HL-60 (cell line): ENCODE results near the gene FAT4.

ENCODE experiments used
- DNase-seq, 2 experiments: peaks; one replicate each; pipeline ENCODE4 v3.0.0-alpha.2; 2010 to 2020; ENCODE audit warnings: low read depth in 1 of 2, low spot score in 1 of 2
- H3K27ac ChIP-seq: fragments of 250-450 bp; sonication (Bioruptor Pico); replicated peaks from 2 replicates; pipeline ENCODE4 v1.5.1; 2020; ENCODE audit warnings: mild to moderate bottlenecking, moderate library complexity
- H3K27me3 ChIP-seq: fragments of 250-450 bp; sonication (Bioruptor Pico); 2 replicates; pipeline ENCODE4 v1.5.1; 2021; ENCODE audit warnings: mild to moderate bottlenecking, moderate library complexity; ENCODE audit not compliant: insufficient read depth, poor library complexity, severe bottlenecking
- H3K4me3 ChIP-seq: replicated peaks from 2 replicates; pipeline ENCODE4 v1.5.1; 2011; ENCODE audit warnings: mild to moderate bottlenecking, control low read depth, low read length; ENCODE audit not compliant: insufficient read depth
- CTCF ChIP-seq: IDR thresholded peaks from one replicate; pipeline ENCODE4 v1.5.1; 2011; ENCODE audit warnings: low read length, control low read depth, inconsistent platforms; ENCODE audit not compliant: insufficient read depth
- GABPA ChIP-seq: IDR thresholded peaks from 2 replicates; pipeline ENCODE4 v1.6.1; 2012; ENCODE audit warnings: low read depth
- POLR2AphosphoS5 ChIP-seq: IDR thresholded peaks from 2 replicates; pipeline ENCODE4 v1.6.1; 2012; ENCODE audit warnings: low read depth
- SPI1 ChIP-seq: IDR thresholded peaks from 2 replicates; pipeline ENCODE4 v1.6.1; 2012; ENCODE audit warnings: low read depth, mild to moderate bottlenecking, borderline replicate concordance
- TF ChIP-seq, protein P1 (sequence below): IDR thresholded peaks from 2 replicates; pipeline ENCODE4 v1.6.1; 2012; ENCODE audit warnings: low read depth; ENCODE audit not compliant: insufficient replicate concordance

Gene FAT4

DNA sequence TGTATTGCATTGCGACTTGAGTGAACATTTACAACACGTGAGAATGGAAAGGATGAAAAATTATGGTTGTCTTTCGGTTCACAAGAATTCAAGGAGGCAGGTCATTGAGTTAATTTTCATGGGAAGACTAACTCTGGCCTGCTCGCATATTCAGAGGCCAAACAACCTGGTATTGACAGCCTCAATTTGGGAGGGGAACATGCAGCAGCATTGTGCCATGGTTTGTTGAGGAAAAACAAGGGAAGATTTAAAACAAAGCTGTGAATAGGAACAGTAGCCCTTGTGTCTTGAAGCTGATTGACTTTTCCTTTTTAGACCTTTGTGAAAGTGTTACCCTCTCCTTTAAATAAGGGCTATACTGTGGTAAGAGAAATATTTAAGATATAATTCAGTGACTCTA, 31.9 kb downstream of the FAT4 start:
- H3K27me3 ChIP-seq, result no peaks in the 10 kb centered on the region
- H3K27ac ChIP-seq, result no peak overlapping the region
- no peak for DNase-seq
- TF ChIP-seq CTCF (no peak), SPI1 (no peak), POLR2AphosphoS5 (no peak), GABPA (no peak)
- TF ChIP-seq, protein P1, sequence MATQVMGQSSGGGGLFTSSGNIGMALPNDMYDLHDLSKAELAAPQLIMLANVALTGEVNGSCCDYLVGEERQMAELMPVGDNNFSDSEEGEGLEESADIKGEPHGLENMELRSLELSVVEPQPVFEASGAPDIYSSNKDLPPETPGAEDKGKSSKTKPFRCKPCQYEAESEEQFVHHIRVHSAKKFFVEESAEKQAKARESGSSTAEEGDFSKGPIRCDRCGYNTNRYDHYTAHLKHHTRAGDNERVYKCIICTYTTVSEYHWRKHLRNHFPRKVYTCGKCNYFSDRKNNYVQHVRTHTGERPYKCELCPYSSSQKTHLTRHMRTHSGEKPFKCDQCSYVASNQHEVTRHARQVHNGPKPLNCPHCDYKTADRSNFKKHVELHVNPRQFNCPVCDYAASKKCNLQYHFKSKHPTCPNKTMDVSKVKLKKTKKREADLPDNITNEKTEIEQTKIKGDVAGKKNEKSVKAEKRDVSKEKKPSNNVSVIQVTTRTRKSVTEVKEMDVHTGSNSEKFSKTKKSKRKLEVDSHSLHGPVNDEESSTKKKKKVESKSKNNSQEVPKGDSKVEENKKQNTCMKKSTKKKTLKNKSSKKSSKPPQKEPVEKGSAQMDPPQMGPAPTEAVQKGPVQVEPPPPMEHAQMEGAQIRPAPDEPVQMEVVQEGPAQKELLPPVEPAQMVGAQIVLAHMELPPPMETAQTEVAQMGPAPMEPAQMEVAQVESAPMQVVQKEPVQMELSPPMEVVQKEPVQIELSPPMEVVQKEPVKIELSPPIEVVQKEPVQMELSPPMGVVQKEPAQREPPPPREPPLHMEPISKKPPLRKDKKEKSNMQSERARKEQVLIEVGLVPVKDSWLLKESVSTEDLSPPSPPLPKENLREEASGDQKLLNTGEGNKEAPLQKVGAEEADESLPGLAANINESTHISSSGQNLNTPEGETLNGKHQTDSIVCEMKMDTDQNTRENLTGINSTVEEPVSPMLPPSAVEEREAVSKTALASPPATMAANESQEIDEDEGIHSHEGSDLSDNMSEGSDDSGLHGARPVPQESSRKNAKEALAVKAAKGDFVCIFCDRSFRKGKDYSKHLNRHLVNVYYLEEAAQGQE, result no peak
- H3K4me3 ChIP-seq, result no peak overlapping the region

DNA sequence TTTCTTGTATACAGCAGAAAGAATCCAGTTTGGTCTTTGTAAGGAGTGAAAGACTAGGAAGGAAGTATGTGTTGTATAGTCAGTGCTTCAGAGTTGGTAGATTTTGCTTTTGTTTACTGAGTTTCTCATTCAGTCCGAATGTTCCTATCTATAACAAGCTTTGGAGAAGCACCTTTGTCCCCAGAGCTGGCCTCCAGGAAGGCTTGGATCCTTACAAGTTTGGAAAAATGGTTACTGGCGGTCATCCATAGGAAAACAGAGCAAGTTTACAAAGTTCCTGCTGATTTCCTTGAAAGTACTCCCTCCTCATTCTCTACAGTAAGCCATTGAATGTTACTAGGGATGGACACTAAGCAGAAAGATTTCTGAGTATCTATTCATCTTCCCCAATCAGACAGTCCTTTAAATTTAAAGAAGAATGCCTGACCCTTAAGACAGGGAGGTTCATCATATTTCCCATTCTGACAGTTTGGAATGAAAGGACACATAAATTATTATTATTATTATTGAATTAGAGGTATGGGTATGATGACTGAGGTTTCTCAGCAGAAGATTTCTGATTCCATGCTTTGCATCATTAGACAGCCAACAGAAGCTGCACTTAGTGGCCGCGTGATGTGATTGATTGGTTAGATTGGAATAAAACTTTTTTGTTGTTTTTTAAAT, 35.8 kb downstream of the FAT4 start:
- TF ChIP-seq, protein P1, result no peak
- H3K27ac ChIP-seq, result no peak overlapping the region
- H3K4me3 ChIP-seq, result no peak overlapping the region
- DNase-seq, result no peak
- H3K27me3 ChIP-seq, result no peaks in the 10 kb centered on the region

GRCh38 chr4:125352521-125352920, 37.8 kb downstream of the FAT4 start:
- no peak for DNase-seq
- TF ChIP-seq GABPA (no peak), SPI1 (peak; percentile 35; the same call in 1 of the 2 replicates)
- no peak overlapping the region for H3K4me3 ChIP-seq
- H3K27ac ChIP-seq, result no peak overlapping the region
- H3K27me3 ChIP-seq, result no peaks in the 10 kb centered on the region

GRCh38 chr4:125353131-125353530, 38.4 kb downstream of the FAT4 start:
- DNase-seq, result no peak
- no peaks in the 10 kb centered on the region for H3K27me3 ChIP-seq
- H3K27ac ChIP-seq, result no peak overlapping the region
- TF ChIP-seq GABPA (no peak), CTCF (no peak)
- H3K4me3 ChIP-seq, result no peak overlapping the region

GRCh38 chr4:125355791-125356190, 41.0 kb downstream of the FAT4 start:
- no peaks in the 10 kb centered on the region for H3K27me3 ChIP-seq
- TF ChIP-seq SPI1 (no peak), GABPA (no peak), POLR2AphosphoS5 (no peak), CTCF (no peak)
- TF ChIP-seq, protein P1, result no peak
- no peak overlapping the region for H3K4me3 ChIP-seq
- H3K27ac ChIP-seq, result no peak overlapping the region
- no peak for DNase-seq
